ENCODE results near the gene HCN2.

Gene HCN2

GRCh38 chr19:588093-588740, 1.5 kb upstream of the HCN2 start:
- Histone ChIP-seq H3K4me1 (ENCODE audit: control insufficient read depth, insufficient read depth, low read length) (peaks cover 7% of the 10 kb centered on the region; the same call in 1 of the 2 replicates), H3K36me3 (ENCODE audit: control insufficient read depth in 2 of 2, insufficient read depth in 1 of 2, low read length in 2 of 2) (peaks cover 0 to 4% of the 10 kb centered on the region in 2 experiments; a peak in 1 of 3 replicates), H3K4me3 (ENCODE audit: low read depth, low read length) (no peak overlapping the region), H3K9me3 (ENCODE audit: control insufficient read depth, insufficient read depth, low read depth, low read length) (no peaks in the 10 kb centered on the region), H3K27ac (ENCODE audit: extremely low read depth, low read depth, low read length) (peak overlapping the region; percentile 35; the same call in 1 of the 2 replicates)
- CTCF ChIA-PET = interaction anchor here (0.6 to 1.1 kb wide), 8 partner anchors 10 to 218 kb away, joined by 3 to 10 read pairs (median 3); partner anchors contain the start of gene POLRMT
- POLR2A ChIA-PET = interaction anchor here (0.6 to 1.0 kb wide), 3 partner anchors 11 to 33 kb away, joined by 3 to 7 read pairs (median 6); no protein-coding TSS in a partner anchor
- no peak for TF ChIP-seq HOXD13 (CRISPR knock-in tag; IDR thresholded peaks at IDR 0.05; ENCODE audit: borderline replicate concordance)
- TF ChIP-seq ZNF404 (tag by site-specific recombination; IDR thresholded peaks at IDR 0.05) = no peak
- peak; percentile 31; the same call in 1 of the 2 replicates for TF ChIP-seq KLF17 (tag by site-specific recombination; IDR thresholded peaks at IDR 0.05)
- TF ChIP-seq ZNF792 (tag by site-specific recombination; IDR thresholded peaks at IDR 0.05) = no peak
- no peak for TF ChIP-seq YY1 (tag by site-specific recombination; IDR thresholded peaks at IDR 0.05)
- no peak for TF ChIP-seq ZBTB1 (tag by site-specific recombination; IDR thresholded peaks at IDR 0.05)
- no peak for TF ChIP-seq PRDM1 (tag by site-specific recombination; IDR thresholded peaks at IDR 0.05)
- no peak for TF ChIP-seq OVOL3 (tag by site-specific recombination; IDR thresholded peaks at IDR 0.05)
- TF ChIP-seq ZNF580 (tag by site-specific recombination; IDR thresholded peaks at IDR 0.05) = no peak
- no peak for TF ChIP-seq ZNF266 (tag by site-specific recombination; IDR thresholded peaks at IDR 0.05; ENCODE audit: low read depth)
- TF ChIP-seq ZSCAN4 (tag by site-specific recombination; IDR thresholded peaks at IDR 0.05) = no peak
- no peak for TF ChIP-seq ZNF19 (tag by site-specific recombination; IDR thresholded peaks at IDR 0.05; ENCODE audit: low read depth)
- TF ChIP-seq CTCF (tag by site-specific recombination; IDR thresholded peaks at IDR 0.05) = peak; percentile 26; the same call in 1 of the 2 replicates
- TF ChIP-seq ZNF324 (tag by site-specific recombination; IDR thresholded peaks at IDR 0.05) = no peak
- no peak; the same call in 1 of the 2 replicates for TF ChIP-seq PRDM10 (tag by site-specific recombination; IDR thresholded peaks at IDR 0.05)
- TF ChIP-seq ZNF16 (tag by site-specific recombination; IDR thresholded peaks at IDR 0.05; ENCODE audit: low read depth) = no peak
- TF ChIP-seq GLIS1 (tag by site-specific recombination; IDR thresholded peaks at IDR 0.05) = peak; percentile 65
- TF ChIP-seq ZBTB49 (tag by site-specific recombination; IDR thresholded peaks at IDR 0.05; ENCODE audit: low read depth) = no peak
- TF ChIP-seq ZNF707 (tag by site-specific recombination; IDR thresholded peaks at IDR 0.05) = no peak
- TF ChIP-seq ZNF2 (tag by site-specific recombination; IDR thresholded peaks at IDR 0.05) = 0 out of 2 replicates have a peak, but pooled peaks have one; percentile 43
- TF ChIP-seq ZNF121 (tag by site-specific recombination; IDR thresholded peaks at IDR 0.05) = no peak
- no peak for TF ChIP-seq TSHZ1 (tag by site-specific recombination; IDR thresholded peaks at IDR 0.05; ENCODE audit: borderline replicate concordance)
- peak; percentile 40; the same call in 1 of the 2 replicates for TF ChIP-seq ZNF223 (tag by site-specific recombination; IDR thresholded peaks at IDR 0.05)
- TF ChIP-seq ZNF785 (tag by site-specific recombination; IDR thresholded peaks at IDR 0.05) = no peak
